Endothelial cell of umbilical vein (primary cell): ENCODE measurements around the gene ABHD17A. TPM values are rescaled to one million over a fixed set of nuclear protein-coding genes. Genes with fewer than 3 reads are reported as not detected.

Source experiments
- BruUV-seq: library from RNA; stranded (reverse); fragments of 400-500 nt; replicated peaks from 2 replicates; lab custom pipeline; 2021; lab: Mats Ljungman, UMichigan
- CTCF ChIA-PET: fragments of 300-600, 350-600 bp; sonication (Branson Sonifier 250); formaldehyde crosslinking; loops from one replicate; lab custom pipeline; 2021; ENCODE audit warnings: antibody characterized with exemption, inconsistent platforms; lab: Charles Lee
- POLR2A ChIA-PET: fragments of 300-600, 350-600 bp; sonication (Branson Sonifier 250); formaldehyde crosslinking; loops from one replicate; lab custom pipeline; 2021; ENCODE audit warnings: antibody characterized with exemption, inconsistent platforms; lab: Charles Lee
- DNase-seq: peaks from one replicate; pipeline ENCODE4 v3.0.0-alpha.2; 2011; ENCODE audit warnings: low read depth, low spot score
- FAIRE-seq: peaks from 2 replicates; lab custom pipeline; 2011; peaks lifted over from hg19 to GRCh38; lab: Jason Lieb, UNC
- H2AFZ ChIP-seq: 2 replicates; pipeline ENCODE4 v1.6.0; 2012; ENCODE audit warnings: low read depth, low read length, control low read depth, inconsistent platforms
- H3K27ac ChIP-seq: 2 replicates; pipeline ENCODE4 v1.5.1; 2011; ENCODE audit warnings: low read depth, mild to moderate bottlenecking, control low read depth, low read length, moderate library complexity; ENCODE audit not compliant: insufficient read depth
- H3K27me3 ChIP-seq, 2 experiments: 2 replicates each; pipeline versions ENCODE4 v1.6.0 to v1.6.1; 2011; ENCODE audit warnings: low read length in 2 of 2, mixed read lengths in 1 of 2; ENCODE audit not compliant: control insufficient read depth in 2 of 2, insufficient read depth in 2 of 2
- H3K36me3 ChIP-seq, 2 experiments: 2 replicates in 1 of 2; 3 replicates in 1 of 2; pipeline ENCODE4 v1.5.1; 2011; ENCODE audit warnings: low read length in 2 of 2, mild to moderate bottlenecking in 1 of 2, moderate library complexity in 1 of 2; ENCODE audit not compliant: control insufficient read depth in 2 of 2, insufficient read depth in 2 of 2; ENCODE audit errors: extremely low read depth in 1 of 2
- H3K4me1 ChIP-seq: 3 replicates; pipeline ENCODE4 v1.5.1; 2011; ENCODE audit warnings: mild to moderate bottlenecking, low read length; ENCODE audit not compliant: control insufficient read depth, insufficient read depth; ENCODE audit errors: extremely low read depth
- H3K4me2 ChIP-seq: 2 replicates; pipeline ENCODE4 v1.6.1; 2011; ENCODE audit warnings: low read length, control low read depth, mixed read lengths; ENCODE audit not compliant: insufficient read depth
- H3K4me3 ChIP-seq, 3 experiments: fragments of 200-600 bp in 1 of 3; sonication (generic), shearing (Covaris generic) in 1 of 3; replicated peaks in 1 of 3; 2 replicates each; pipeline ENCODE4 v1.5.1; 2011 to 2016; ENCODE audit warnings: control low read depth in 3 of 3, low read length in 3 of 3, mild to moderate bottlenecking in 2 of 3, inconsistent platforms in 1 of 3, low read depth in 1 of 3, moderate library complexity in 1 of 3; ENCODE audit not compliant: insufficient read depth in 1 of 3
- H3K79me2 ChIP-seq: 2 replicates; pipeline ENCODE4 v1.6.0; 2012; ENCODE audit warnings: low read length, inconsistent platforms; ENCODE audit not compliant: control insufficient read depth, insufficient read depth
- H3K9ac ChIP-seq: replicated peaks from 2 replicates; pipeline ENCODE3; 2011; ENCODE audit warnings: low read length, control low read depth; ENCODE audit not compliant: insufficient read depth; ENCODE audit errors: extremely low read depth
- H3K9me1 ChIP-seq: replicated peaks from 3 replicates; pipeline ENCODE4 v1.6.0; 2011; ENCODE audit warnings: mild to moderate bottlenecking, low read length; ENCODE audit not compliant: control insufficient read depth, insufficient read depth; ENCODE audit errors: extremely low read depth
- H3K9me3 ChIP-seq: replicated peaks from 2 replicates; pipeline ENCODE4 v1.5.1; 2012; ENCODE audit warnings: low read length, inconsistent platforms; ENCODE audit not compliant: control insufficient read depth, insufficient read depth
- H4K20me1 ChIP-seq: replicated peaks from 2 replicates; pipeline ENCODE3; 2011; ENCODE audit warnings: mild to moderate bottlenecking, low read length; ENCODE audit not compliant: control insufficient read depth, insufficient read depth; ENCODE audit errors: extremely low read depth
- EZH2 ChIP-seq: IDR thresholded peaks from 2 replicates; pipeline ENCODE4 v1.6.1; 2012; ENCODE audit warnings: borderline replicate concordance, low read depth, mild to moderate bottlenecking, moderate library complexity, low read length, inconsistent platforms; ENCODE audit not compliant: severe bottlenecking
- FOS ChIP-seq: IDR thresholded peaks from 2 replicates; pipeline ENCODE4 v1.6.1; 2011; ENCODE audit warnings: mild to moderate bottlenecking, low read length, moderate library complexity, borderline replicate concordance; ENCODE audit not compliant: insufficient read depth
- GATA2 ChIP-seq: IDR thresholded peaks from 2 replicates; pipeline ENCODE4 v1.7.0; 2011; ENCODE audit warnings: low read depth, mild to moderate bottlenecking, moderate library complexity, mixed read lengths, low read length; ENCODE audit not compliant: insufficient read length, insufficient read depth
- JUN ChIP-seq: IDR thresholded peaks from 2 replicates; pipeline ENCODE4 v1.6.1; 2011; ENCODE audit warnings: borderline replicate concordance, low read depth; ENCODE audit not compliant: insufficient read length, insufficient read depth
- MYC ChIP-seq: IDR thresholded peaks from one replicate; pipeline ENCODE4 v1.6.1; 2011; ENCODE audit warnings: mild to moderate bottlenecking, low read depth, low read length
- POLR2A ChIP-seq: IDR thresholded peaks from 2 replicates; pipeline ENCODE4 v1.6.1; 2012; ENCODE audit warnings: low read depth, mild to moderate bottlenecking, control low read depth, low read length
- POLR2AphosphoS5 ChIP-seq: IDR thresholded peaks from 2 replicates; pipeline ENCODE4 v1.6.1; 2012; ENCODE audit warnings: low read depth, mild to moderate bottlenecking, control low read depth, low read length, moderate library complexity; ENCODE audit not compliant: insufficient read depth
- dilution Hi-C: fragments of 300-500 bp; cut with MboI; formaldehyde crosslinking; loops from one replicate; pipeline ENCODE4 v1.15.0; 2019; ENCODE audit warnings: low sequenced_read_pairs; ENCODE audit not compliant: extremely low pct_ligation_motif_present
- intact Hi-C: fragments of 100-400 bp; cut with micrococcal nuclease; formaldehyde crosslinking; loops from one replicate; pipeline ENCODE4 v1.10.0; 2022
- polyA plus RNA-seq, 4 experiments: library from polyadenylated mRNA; depleted of rRNA in 3 of 4; stranded (reverse) in 3 of 4; unstranded in 1 of 4; fragments of >200 nt; gene quantifications; 2 replicates each; pipeline versions ENCODE4 v1.2.1 to v1.2.3, GENCODE V29; 2011 to 2012; ENCODE audit warnings: missing spikeins in 1 of 4
- total RNA-seq: library from RNA; stranded (reverse); gene quantifications from 2 replicates; pipeline ENCODE4 v1.2.3, GENCODE V29; 2021
- TF ChIP-seq, protein P1 (sequence below), 2 donors: IDR thresholded peaks; 1 replicate in 1 of 2; 2 replicates in 1 of 2; pipeline ENCODE4 v1.5.1; 2011; ENCODE audit warnings: low read length in 2 of 2, mild to moderate bottlenecking in 2 of 2, moderate library complexity in 2 of 2, control low read depth in 1 of 2, inconsistent platforms in 1 of 2, low read depth in 1 of 2; ENCODE audit not compliant: insufficient read depth in 1 of 2; ENCODE audit errors: extremely low read depth in 1 of 2
- TF ChIP-seq, protein P2 (sequence below): IDR thresholded peaks from 2 replicates; pipeline ENCODE4 v1.6.1; 2011; ENCODE audit not compliant: insufficient read depth, insufficient read length

Gene ABHD17A
- total and polyA plus RNA-seq, 2 donors (not counting 3 experiments of a cell fraction or from before 2014, with no cell fraction given), result 89.8 to 143 TPM

DNA sequence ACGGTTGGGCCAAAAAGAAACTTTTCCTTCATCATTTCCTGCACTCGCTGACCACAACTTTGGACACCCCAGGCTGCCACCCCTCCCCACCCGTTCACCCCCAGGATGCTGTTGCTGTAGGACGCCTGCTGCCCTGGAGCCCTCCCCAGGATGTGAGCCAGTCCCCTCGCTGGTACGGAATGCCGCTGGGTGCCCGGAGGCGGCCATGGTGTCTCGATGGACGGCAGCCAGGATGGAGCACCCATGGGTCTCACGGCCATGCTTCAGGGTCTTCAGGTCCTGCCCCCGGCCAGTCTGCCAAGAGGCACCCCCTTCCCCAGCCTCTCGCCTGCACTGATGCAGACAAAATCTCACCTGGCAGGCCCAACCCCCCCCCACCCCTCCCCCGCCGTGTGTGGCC is 40.2 kb upstream of the ABHD17A start:
- H3K9me3 ChIP-seq, result no peaks in the 10 kb centered on the region
- peaks cover 4% of the 10 kb centered on the region for H3K4me1 ChIP-seq
- ChIA-PET CTCF (no interaction called here), POLR2A (no interaction called here)
- no peak for TF ChIP-seq FOS
- H3K79me2 ChIP-seq, result no peaks in the 10 kb centered on the region
- no peak overlapping the region for H3K4me3 ChIP-seq
- intact Hi-C loops, result no loop called here
- H3K27me3 ChIP-seq, result no peaks in the 10 kb centered on the region
- no peak for FAIRE-seq
- dilution Hi-C loops, result no loop called here
- BruUV-seq, result TSS peak; percentile 71
- no peak overlapping the region for H3K4me2 ChIP-seq
- peaks cover 0 to 21% of the 10 kb centered on the region in 2 experiments for H3K36me3 ChIP-seq
- H4K20me1 ChIP-seq, result no peaks in the 10 kb centered on the region
- H2AFZ ChIP-seq, result no peak overlapping the region
- no peak overlapping the region for H3K9ac ChIP-seq
- DNase-seq, result no peak
- H3K27ac ChIP-seq, result no peak overlapping the region
- no peaks in the 10 kb centered on the region for H3K9me1 ChIP-seq

DNA sequence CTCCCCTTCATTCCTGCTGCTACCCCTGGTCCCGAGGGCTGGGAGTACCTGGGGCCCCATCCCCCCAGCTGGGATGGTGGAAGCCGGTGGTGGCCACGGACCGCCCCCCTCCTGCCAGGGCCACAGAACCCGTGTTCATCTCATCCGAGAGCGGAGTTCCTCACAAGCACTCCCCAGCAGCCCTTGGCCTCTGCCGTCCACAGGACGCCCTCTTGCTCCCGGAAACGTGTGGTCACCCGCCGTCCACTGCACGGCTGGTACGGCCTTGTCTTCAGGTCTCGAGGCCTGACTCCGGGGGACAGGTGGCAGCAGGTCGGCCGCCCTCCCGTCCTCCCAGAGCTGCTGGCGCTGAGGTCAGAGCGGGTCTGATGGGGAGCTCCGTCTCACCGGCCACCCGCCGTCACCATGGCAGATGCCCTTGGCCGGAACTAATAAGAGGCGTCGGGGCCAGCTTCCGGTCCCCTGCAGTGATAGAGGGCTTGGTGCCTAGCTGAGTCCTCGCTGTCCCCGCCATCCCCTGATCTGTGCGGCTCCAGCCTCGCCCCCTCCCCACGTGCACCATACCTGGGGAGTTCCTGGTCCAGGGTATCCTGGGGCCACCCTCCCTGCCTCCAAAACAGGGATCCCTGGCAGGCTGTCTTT is 39.1 kb upstream of the ABHD17A start:
- ChIA-PET POLR2A (no interaction called here), CTCF (interaction anchor here (0.6 kb wide), 1 partner anchor 13 kb away, joined by 3 read pairs; no protein-coding TSS in a partner anchor)
- H3K9me3 ChIP-seq, result no peaks in the 10 kb centered on the region
- H4K20me1 ChIP-seq, result no peaks in the 10 kb centered on the region
- no peaks in the 10 kb centered on the region for H3K9me1 ChIP-seq
- no peaks in the 10 kb centered on the region for H3K79me2 ChIP-seq
- H3K4me1 ChIP-seq, result peaks cover under 1% of the 10 kb centered on the region
- no peak overlapping the region for H3K9ac ChIP-seq
- H3K27ac ChIP-seq, result no peak overlapping the region
- no peak overlapping the region for H3K4me2 ChIP-seq
- TF ChIP-seq MYC, result no peak
- TF ChIP-seq, protein P1, sequence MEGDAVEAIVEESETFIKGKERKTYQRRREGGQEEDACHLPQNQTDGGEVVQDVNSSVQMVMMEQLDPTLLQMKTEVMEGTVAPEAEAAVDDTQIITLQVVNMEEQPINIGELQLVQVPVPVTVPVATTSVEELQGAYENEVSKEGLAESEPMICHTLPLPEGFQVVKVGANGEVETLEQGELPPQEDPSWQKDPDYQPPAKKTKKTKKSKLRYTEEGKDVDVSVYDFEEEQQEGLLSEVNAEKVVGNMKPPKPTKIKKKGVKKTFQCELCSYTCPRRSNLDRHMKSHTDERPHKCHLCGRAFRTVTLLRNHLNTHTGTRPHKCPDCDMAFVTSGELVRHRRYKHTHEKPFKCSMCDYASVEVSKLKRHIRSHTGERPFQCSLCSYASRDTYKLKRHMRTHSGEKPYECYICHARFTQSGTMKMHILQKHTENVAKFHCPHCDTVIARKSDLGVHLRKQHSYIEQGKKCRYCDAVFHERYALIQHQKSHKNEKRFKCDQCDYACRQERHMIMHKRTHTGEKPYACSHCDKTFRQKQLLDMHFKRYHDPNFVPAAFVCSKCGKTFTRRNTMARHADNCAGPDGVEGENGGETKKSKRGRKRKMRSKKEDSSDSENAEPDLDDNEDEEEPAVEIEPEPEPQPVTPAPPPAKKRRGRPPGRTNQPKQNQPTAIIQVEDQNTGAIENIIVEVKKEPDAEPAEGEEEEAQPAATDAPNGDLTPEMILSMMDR (IDR thresholded peaks at IDR 0.05; ENCODE audit: extremely low read depth in 1 of 2, insufficient read depth in 1 of 2, low read depth in 1 of 2, low read length in 2 of 2), result no peak
- TF ChIP-seq JUN, result no peak
- no peak for TF ChIP-seq EZH2
- TF ChIP-seq POLR2A, result no peak
- no peak for TF ChIP-seq GATA2
- no peak for TF ChIP-seq POLR2AphosphoS5
- TF ChIP-seq, protein P2, sequence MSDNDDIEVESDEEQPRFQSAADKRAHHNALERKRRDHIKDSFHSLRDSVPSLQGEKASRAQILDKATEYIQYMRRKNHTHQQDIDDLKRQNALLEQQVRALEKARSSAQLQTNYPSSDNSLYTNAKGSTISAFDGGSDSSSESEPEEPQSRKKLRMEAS, result no peak
- TF ChIP-seq FOS, result no peak
- H3K27me3 ChIP-seq, result no peaks in the 10 kb centered on the region
- FAIRE-seq (no peak), DNase-seq (no peak)
- H2AFZ ChIP-seq, result no peak overlapping the region
- peaks cover 0 to 27% of the 10 kb centered on the region in 2 experiments for H3K36me3 ChIP-seq
- H3K4me3 ChIP-seq, result no peak overlapping the region
- dilution Hi-C loops, result no loop called here
- BruUV-seq, result no TSS peak
- intact Hi-C loops, result no loop called here
